ENCODE data around the gene DDR1.

DNA sequence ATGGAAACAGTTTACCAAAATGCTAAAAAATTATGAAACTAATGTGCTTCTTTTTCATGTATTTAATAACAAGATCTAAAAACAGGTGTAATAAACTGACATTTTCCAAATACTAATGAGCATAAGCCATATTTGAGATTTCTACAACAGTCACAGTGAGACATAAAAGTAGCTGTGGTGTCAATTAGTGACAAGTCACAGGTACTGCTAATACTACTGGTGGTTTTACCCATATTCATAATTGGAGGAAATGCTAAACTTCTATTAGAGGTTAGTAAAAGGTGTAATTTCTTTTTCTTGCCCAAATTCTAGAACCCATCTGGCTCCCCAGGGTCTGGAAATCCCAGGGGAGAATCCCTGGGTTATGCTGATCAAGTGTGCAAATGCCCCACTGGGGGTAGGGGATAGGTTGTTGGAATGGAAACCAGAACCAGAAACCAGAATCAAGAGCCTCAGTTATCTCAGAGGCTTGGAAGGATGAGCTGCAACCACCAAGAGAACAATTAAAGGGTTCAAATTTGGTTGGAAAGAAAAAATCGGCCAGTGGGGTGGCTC is 16.6 kb downstream of the DDR1 start:
- TF ChIP-seq EZH2 (IDR thresholded peaks at IDR 0.05) (no peak), POLR2AphosphoS5 (IDR thresholded peaks at IDR 0.05; ENCODE audit: borderline replicate concordance, low read depth, low read length) (no peak), FOXP2 (optimal IDR thresholded peaks at IDR 0.05; ENCODE audit: control extremely low read depth, extremely low read length, insufficient read depth) (no peak)
